Measurements from ENCODE around the gene IL11RA. TPM values are rescaled to one million over a fixed set of nuclear protein-coding genes. Genes with fewer than 3 reads are reported as not detected.

IL11RA gene
- total and polyA plus RNA-seq, 10 of the 15 experiments (the other 5 are each of a cell fraction or from before 2014, with no cell fraction given), result 0.32 to 5.8 (median 2.2) TPM

GRCh38 chr9:34646211-34647083 lies 5.5 kb upstream of the IL11RA start, which contains the start of gene GALT:
GALT (plus strand) TSS chr9:34646675; CDS start chr9:34646705, 30 bp downstream.
- Histone ChIP-seq H3K27me3 (replicated peaks in 1 of 2; ENCODE audit: control insufficient read depth in 2 of 2, insufficient read depth in 2 of 2, low read length in 1 of 2) (no peaks in the 10 kb centered on the region), H2AFZ (ENCODE audit: control insufficient read depth, low read depth, low read length) (peak within 1 kb of the TSS; percentile 99), H3K79me2 (ENCODE audit: control insufficient read depth, insufficient read depth, low read length) (peaks cover 17% of the 10 kb centered on the region), H3K9me3 (replicated peaks; ENCODE audit: control insufficient read depth, insufficient read depth, low read length) (no peaks in the 10 kb centered on the region), H3K27ac (ENCODE audit: control insufficient read depth, insufficient read depth) (peak within 1 kb of the TSS; percentile 78), H4K20me1 (ENCODE audit: control insufficient read depth, insufficient read depth) (no peaks in the 10 kb centered on the region; the same call in 1 of the 2 replicates), H3K36me3 (ENCODE audit: control insufficient read depth in 2 of 2, insufficient read depth in 2 of 2, low read length in 1 of 2) (peaks cover 2 to 13% of the 10 kb centered on the region in 2 experiments; a peak in 3 of 4 replicates), H3K4me1 (ENCODE audit: control insufficient read depth, insufficient read depth, low read length) (peaks cover 14% of the 10 kb centered on the region), H3K9ac (ENCODE audit: control insufficient read depth, insufficient read depth, low read length) (peak within 1 kb of the TSS; percentile 92), H3K4me3 (peak within 1 kb of the TSS; percentile 74), H3K4me2 (ENCODE audit: control insufficient read depth, insufficient read depth) (peak within 1 kb of the TSS; percentile 99)
- ATAC-seq (peak; percentile 95), DNase-seq (ENCODE audit: low read depth, low spot score) (no peak), FAIRE-seq (peak; percentile 93)
- BruUV-seq (replicated peaks), result TSS peak; percentile 63
- 3% methylated on average over 39 of the region's 43 CpGs for WGBS (ENCODE audit: insufficient coverage, insufficient replicate concordance, low lambda C conversion rate, missing lambda C conversion rate)
- ChIA-PET CTCF (interaction anchor here (0.6 to 5.9 kb wide), 12 partner anchors 10 to 435 kb away, joined by 3 to 103 read pairs (median 4); partner anchors contain the start of genes RPP25L and SIGMAR1), POLR2A (interaction anchor here (0.5 to 3.4 kb wide), 4 partner anchors 9 to 406 kb away, joined by 3 to 25 read pairs (median 5); partner anchors contain the start of genes DCTN3 and SIGMAR1), RAD21 (ENCODE audit: unreplicated experiment) (interaction anchor here (0.5 to 3.0 kb wide), 4 partner anchors 8 to 38 kb away, joined by 3 to 14 read pairs (median 4); partner anchors contain the start of gene SIGMAR1), SMC1A (ENCODE audit: uncharacterized antibody, unreplicated experiment) (interaction anchor here (0.8 to 1.7 kb wide), 7 partner anchors 9 to 26 kb away, joined by 3 to 11 read pairs (median 3); partner anchors contain the start of genes DCTN3 and SIGMAR1)
- intact Hi-C loops (cut with micrococcal nuclease; ENCODE audit: unreplicated experiment), result no loop called here
- in situ Hi-C loops (cut with MboI), result no loop called here
- TF ChIP-seq E2F8 (IDR thresholded peaks at IDR 0.05; ENCODE audit: low read depth, partially characterized antibody) (no peak), CEBPB (IDR thresholded peaks at IDR 0.05; ENCODE audit: borderline replicate concordance in 1 of 2, low read depth in 2 of 2, low read length in 2 of 2) (no peak), BMI1 (IDR thresholded peaks at IDR 0.05; ENCODE audit: borderline replicate concordance) (no peak), CBFB (IDR thresholded peaks at IDR 0.05; ENCODE audit: low read depth) (no peak), SPI1 (IDR thresholded peaks at IDR 0.05; ENCODE audit: borderline replicate concordance, insufficient read depth, low read depth, low read length) (no peak), TCF7 (IDR thresholded peaks at IDR 0.05; ENCODE audit: borderline replicate concordance) (no peak), EED (IDR thresholded peaks at IDR 0.05; ENCODE audit: low read depth) (peak; percentile 58), SMAD1 (IDR thresholded peaks at IDR 0.05; ENCODE audit: low read depth, partially characterized antibody) (no peak), NR2C1 (IDR thresholded peaks at IDR 0.05) (0 out of 2 replicates have a peak, but pooled peaks have one; percentile 32), FOS (IDR thresholded peaks at IDR 0.05; ENCODE audit: borderline replicate concordance, extremely low read depth, insufficient read length) (peak; percentile 40), YY1 (IDR thresholded peaks at IDR 0.05; ENCODE audit: low read depth, low read length) (peak; percentile 85), MTA3 (IDR thresholded peaks at IDR 0.05; ENCODE audit: borderline replicate concordance, low read length) (no peak), ZBTB4 (CRISPR knock-in tag; IDR thresholded peaks at IDR 0.05) (no peak), E2F4 (IDR thresholded peaks at IDR 0.05; ENCODE audit: low read depth, low read length) (no peak), DPF2 (IDR thresholded peaks at IDR 0.05) (peak; percentile 31)
